ENCODE measurements around the gene BICD1.

- TF ChIP-seq FOXM1 (IDR thresholded peaks at IDR 0.05; ENCODE audit: low read depth), result no peak
- TF ChIP-seq, protein P1, sequence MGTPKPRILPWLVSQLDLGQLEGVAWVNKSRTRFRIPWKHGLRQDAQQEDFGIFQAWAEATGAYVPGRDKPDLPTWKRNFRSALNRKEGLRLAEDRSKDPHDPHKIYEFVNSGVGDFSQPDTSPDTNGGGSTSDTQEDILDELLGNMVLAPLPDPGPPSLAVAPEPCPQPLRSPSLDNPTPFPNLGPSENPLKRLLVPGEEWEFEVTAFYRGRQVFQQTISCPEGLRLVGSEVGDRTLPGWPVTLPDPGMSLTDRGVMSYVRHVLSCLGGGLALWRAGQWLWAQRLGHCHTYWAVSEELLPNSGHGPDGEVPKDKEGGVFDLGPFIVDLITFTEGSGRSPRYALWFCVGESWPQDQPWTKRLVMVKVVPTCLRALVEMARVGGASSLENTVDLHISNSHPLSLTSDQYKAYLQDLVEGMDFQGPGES (IDR thresholded peaks at IDR 0.05; ENCODE audit: low read depth, low read length), result no peak
- TF ChIP-seq SMC3 (IDR thresholded peaks at IDR 0.05; ENCODE audit: low read depth, low read length), result no peak
- TF ChIP-seq, protein P2, sequence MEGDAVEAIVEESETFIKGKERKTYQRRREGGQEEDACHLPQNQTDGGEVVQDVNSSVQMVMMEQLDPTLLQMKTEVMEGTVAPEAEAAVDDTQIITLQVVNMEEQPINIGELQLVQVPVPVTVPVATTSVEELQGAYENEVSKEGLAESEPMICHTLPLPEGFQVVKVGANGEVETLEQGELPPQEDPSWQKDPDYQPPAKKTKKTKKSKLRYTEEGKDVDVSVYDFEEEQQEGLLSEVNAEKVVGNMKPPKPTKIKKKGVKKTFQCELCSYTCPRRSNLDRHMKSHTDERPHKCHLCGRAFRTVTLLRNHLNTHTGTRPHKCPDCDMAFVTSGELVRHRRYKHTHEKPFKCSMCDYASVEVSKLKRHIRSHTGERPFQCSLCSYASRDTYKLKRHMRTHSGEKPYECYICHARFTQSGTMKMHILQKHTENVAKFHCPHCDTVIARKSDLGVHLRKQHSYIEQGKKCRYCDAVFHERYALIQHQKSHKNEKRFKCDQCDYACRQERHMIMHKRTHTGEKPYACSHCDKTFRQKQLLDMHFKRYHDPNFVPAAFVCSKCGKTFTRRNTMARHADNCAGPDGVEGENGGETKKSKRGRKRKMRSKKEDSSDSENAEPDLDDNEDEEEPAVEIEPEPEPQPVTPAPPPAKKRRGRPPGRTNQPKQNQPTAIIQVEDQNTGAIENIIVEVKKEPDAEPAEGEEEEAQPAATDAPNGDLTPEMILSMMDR (IDR thresholded peaks at IDR 0.05), result no peak
- no peak for TF ChIP-seq POLR2AphosphoS5 (IDR thresholded peaks at IDR 0.05; ENCODE audit: low read depth, low read length)
- TF ChIP-seq, protein P3, sequence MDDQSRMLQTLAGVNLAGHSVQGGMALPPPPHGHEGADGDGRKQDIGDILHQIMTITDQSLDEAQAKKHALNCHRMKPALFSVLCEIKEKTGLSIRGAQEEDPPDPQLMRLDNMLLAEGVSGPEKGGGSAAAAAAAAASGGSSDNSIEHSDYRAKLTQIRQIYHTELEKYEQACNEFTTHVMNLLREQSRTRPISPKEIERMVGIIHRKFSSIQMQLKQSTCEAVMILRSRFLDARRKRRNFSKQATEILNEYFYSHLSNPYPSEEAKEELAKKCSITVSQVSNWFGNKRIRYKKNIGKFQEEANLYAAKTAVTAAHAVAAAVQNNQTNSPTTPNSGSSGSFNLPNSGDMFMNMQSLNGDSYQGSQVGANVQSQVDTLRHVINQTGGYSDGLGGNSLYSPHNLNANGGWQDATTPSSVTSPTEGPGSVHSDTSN (IDR thresholded peaks at IDR 0.05), result no peak
- TF ChIP-seq TEAD4 (IDR thresholded peaks at IDR 0.05; ENCODE audit: borderline replicate concordance, insufficient read depth), result no peak
- TF ChIP-seq FOXJ3 (CRISPR knock-in tag; IDR thresholded peaks at IDR 0.05), result no peak
- TF ChIP-seq TAF1 (IDR thresholded peaks at IDR 0.05; ENCODE audit: borderline replicate concordance, low read depth, low read length), result no peak
- TF ChIP-seq, protein P4, sequence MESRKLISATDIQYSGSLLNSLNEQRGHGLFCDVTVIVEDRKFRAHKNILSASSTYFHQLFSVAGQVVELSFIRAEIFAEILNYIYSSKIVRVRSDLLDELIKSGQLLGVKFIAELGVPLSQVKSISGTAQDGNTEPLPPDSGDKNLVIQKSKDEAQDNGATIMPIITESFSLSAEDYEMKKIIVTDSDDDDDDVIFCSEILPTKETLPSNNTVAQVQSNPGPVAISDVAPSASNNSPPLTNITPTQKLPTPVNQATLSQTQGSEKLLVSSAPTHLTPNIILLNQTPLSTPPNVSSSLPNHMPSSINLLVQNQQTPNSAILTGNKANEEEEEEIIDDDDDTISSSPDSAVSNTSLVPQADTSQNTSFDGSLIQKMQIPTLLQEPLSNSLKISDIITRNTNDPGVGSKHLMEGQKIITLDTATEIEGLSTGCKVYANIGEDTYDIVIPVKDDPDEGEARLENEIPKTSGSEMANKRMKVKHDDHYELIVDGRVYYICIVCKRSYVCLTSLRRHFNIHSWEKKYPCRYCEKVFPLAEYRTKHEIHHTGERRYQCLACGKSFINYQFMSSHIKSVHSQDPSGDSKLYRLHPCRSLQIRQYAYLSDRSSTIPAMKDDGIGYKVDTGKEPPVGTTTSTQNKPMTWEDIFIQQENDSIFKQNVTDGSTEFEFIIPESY (IDR thresholded peaks at IDR 0.05; ENCODE audit: borderline replicate concordance, low read depth), result no peak
- no peak for TF ChIP-seq MXI1 (IDR thresholded peaks at IDR 0.05; ENCODE audit: low read depth, low read length)
- TF ChIP-seq MEF2A (IDR thresholded peaks at IDR 0.05; ENCODE audit: borderline replicate concordance, low read depth), result no peak
- TF ChIP-seq CHD2 (IDR thresholded peaks at IDR 0.05; ENCODE audit: low read length, partially characterized antibody), result no peak
- TF ChIP-seq RXRA (IDR thresholded peaks at IDR 0.05; ENCODE audit: borderline replicate concordance, low read depth), result no peak
Observed at GRCh38 chr12:32265456-32265855, 158.8 kb downstream of the BICD1 start.
